DMS53 (cell line): ENCODE measurements around the gene KCTD7.
"Not testable (repeated sequence)": the region's sequence is repeated elsewhere in the genome, so short reads cannot be mapped to it uniquely, and the experiment has no call there.

ENCODE experiments used
- DNase-seq: peaks from one replicate; lab custom pipeline; 2025; lab: John Stamatoyannopoulos, UW

KCTD7 gene

DNA sequence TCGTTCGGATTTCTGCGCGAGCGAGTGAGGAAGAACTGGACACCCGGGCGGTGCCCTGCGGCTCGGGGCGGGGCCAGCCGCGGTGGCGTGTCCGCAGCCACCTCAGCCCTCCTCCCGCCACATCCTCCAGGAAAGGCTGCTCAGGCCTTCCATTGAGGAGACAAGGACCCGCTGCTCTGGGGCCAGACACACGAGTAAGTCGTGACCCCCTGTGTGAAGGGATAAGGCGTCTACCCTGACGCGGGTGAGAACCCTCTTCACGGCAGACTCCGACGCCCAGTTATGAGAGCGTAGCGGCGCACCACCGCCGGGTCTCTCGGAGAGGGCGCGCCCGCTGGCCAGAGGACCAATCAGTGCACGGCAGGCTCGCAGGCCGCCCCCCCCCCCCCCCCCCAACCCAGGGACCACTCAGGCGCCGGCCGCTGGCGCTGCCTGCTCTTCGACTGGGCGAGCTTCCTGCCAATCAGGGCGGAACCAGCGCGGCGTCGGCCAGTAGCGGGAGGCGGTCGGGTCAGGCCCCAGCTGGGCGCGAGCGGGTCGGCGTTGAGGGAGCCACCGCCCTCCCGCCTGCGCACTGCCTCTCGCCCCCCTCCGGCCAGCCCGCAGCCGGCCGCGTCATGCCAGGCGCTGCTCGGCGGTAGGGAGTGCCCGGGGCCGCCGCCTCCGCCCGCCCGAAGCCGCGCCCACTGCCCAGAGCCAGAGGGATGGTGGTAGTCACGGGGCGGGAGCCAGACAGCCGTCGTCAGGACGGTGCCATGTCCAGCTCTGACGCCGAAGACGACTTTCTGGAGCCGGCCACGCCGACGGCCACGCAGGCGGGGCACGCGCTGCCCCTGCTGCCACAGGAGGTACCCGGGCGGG is at the start of gene KCTD7:
KCTD7 (plus strand) TSS at position 521 of the 861 bp plus-strand sequence; CDS start at position 705, 184 bp downstream.
- peak; percentile 99 for DNase-seq

DNA sequence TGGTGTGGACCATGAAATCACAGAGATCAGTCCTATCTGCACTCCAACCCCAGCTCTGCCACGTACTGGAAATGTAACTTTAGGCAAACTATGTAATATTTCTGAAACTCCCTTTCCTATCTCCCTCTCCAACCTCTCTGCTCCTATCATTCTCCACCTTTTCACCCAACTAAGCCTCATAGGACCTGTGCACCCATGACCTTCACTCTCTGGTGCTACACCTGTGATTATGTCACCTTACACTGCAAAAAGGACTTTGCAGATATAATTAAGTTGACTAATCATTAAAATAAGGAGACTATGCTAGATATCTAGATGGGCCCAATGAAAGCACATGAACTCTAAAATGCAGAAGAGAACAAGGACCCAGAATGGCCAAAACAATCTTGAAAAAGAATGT is 48.3 kb upstream of the KCTD7 start:
- not testable (repeated sequence) for DNase-seq

- not testable (repeated sequence) for DNase-seq
Measured at GRCh38 chr7:66582816-66583489, 45.7 kb upstream of the KCTD7 start.

GRCh38 chr7:66583490-66584110 is 45.1 kb upstream of the KCTD7 start:
- DNase-seq, result no peak

DNA sequence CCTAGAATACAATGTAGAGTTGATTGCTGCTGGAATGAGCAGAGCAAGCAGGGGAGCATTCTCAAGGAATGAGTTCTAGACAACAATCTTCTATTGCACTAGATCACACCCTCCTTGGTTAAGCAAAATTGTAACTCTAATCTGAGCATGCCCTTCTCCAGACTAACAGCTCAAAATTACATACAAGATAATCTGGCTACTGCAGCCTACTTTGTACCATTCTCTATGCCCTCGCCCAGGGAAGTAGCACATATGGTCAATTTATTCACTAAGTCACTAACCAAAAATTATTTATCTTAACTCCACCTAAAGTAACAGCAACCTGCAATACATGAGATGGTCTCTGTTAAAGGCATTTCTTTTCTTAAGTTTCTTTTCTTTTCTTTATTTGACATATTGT is 42.5 kb upstream of the KCTD7 start:
- no peak for DNase-seq

- DNase-seq, result not testable (repeated sequence)
Measured at GRCh38 chr7:66588226-66588625, 40.5 kb upstream of the KCTD7 start.

GRCh38 chr7:66588856-66589570 is 39.7 kb upstream of the KCTD7 start:
- not testable (repeated sequence) for DNase-seq

DNA sequence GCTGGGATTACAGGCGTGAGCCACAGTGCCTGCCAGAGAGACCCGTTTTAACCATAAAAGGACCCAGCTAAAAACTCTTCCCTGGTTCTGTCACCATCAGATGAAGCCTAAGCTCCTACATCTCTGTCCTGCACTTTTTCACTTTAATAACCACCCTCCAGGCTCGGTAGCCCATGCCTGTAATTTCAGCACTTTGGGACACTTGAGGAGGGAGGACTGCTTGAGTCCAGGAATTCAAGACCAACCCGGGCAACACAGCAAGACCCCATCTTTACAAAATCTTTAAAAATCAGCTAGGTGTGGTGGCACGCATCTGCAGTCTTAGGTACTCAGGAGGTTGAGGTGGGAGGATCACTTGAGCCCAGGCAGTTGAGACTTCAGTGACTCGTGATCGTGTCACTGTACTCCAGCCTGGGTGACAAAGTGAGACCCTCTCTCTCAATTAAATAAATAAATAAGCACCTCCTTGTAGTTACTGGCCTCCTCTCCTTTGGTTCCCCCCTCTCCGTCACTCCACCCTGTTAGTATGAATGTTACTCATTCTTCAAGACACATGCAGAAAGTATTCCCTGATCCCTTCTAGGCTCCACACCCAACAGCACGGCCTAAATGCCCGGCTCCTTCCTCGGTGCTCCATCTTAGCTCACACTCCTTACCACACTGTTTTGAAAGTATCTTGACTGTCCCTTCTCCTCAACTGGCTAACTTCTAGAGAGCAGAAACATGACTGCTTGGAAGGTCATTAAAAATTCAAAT is 38.2 kb upstream of the KCTD7 start:
- not testable (repeated sequence) for DNase-seq

DNA sequence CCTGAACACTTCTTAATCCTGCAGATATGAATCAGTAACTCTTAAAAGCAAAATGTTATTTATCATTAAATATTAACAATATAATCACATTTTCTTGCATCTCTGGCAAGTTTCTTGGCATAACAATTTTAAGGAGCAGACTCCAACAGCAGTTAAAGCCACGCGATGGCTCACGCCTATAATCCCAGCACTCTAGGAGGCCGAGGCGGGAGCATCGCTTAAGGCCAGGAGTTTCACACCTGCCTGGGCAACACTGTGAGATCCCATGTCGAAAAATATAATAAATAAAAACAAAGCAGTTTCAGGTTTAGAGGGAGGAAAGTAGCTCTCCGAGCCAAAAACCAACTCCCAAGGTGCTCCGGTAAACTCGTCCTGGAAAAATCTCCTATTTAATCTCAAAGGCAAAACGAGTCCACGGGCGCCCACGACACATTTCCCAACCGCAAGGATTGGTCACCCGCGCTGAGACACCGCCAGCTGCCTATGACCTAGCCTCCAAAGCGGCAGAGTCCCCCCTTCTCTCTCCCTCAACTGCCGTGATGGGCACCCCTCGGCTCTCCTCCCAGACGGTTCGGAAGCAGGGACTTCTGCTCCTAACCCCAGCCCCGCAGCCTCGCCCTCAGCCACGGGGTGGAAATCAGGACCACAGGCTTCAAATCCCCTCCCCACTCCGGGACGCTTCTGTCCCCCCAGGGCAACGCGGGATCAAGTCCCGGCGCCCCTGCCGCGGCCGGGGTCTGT is 37.5 kb upstream of the KCTD7 start:
- DNase-seq, result peak; percentile 38

DNA sequence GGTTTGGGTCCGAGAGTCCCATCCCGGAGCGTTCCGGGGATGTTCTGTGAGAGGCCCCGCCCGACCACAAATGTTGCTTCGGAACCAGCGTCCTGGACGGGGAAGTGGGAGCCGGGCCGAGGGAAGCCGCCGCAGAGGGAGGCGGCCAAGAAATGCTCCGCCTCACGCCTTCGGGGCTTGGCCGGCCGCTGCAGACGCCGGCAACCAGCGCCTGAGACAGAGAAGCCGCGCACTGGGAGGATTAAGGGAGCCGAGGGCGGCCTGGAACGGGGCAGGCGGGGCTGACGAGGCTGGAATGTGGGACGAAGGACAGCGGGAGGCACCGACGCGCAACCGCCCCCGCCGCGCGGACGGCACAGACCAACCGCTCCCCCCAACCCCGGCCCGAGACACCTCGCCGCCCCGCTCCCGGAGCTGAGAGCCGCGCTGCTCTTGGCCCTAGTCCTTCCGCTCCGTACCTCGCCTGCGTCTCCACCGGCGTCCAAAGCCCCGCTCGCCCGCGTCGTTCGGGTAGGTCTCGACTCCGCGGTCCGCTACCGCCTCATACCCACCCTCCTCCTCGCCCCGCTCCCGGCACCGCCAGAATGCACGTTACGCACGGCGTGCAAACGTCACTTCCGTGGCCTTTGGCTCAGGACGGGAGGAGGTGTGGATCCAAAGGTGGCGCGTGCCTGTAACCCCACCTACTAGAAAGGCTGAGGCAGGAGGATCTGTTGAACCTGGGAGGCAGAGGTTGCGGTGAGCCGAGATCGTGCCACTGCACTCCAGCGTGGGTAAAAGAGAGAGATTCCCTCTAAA is 36.7 kb upstream of the KCTD7 start:
- peak; percentile 98 for DNase-seq

- DNase-seq, result not testable (repeated sequence)
Measured at GRCh38 chr7:66592597-66593146, 36.0 kb upstream of the KCTD7 start.

DNA sequence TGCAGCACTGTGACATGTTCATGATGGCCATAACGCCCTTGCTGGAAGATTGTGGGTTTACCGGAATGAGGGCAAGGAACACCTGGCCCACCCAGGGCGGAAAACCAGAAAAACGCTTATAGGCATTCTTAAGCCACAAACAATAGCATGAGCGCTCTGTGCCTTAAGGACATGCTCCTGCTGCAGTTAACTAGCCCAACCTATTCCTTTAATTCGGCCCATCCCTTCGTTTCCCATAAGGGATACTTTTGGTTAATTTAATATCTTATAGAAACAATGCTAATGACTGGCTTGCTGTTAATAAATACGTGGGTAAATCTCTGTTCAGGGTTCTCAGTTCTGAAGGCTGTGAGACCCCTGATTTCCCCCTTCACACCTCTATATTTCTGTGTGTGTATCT is 34.6 kb upstream of the KCTD7 start:
- DNase-seq, result not testable (repeated sequence)

- no peak for DNase-seq
Measured at GRCh38 chr7:66597461-66597860, 31.2 kb upstream of the KCTD7 start.

GRCh38 chr7:66602159-66602558 is 26.5 kb upstream of the KCTD7 start:
- DNase-seq, result no peak

GRCh38 chr7:66604198-66604597 is 24.5 kb upstream of the KCTD7 start:
- no peak for DNase-seq

DNA sequence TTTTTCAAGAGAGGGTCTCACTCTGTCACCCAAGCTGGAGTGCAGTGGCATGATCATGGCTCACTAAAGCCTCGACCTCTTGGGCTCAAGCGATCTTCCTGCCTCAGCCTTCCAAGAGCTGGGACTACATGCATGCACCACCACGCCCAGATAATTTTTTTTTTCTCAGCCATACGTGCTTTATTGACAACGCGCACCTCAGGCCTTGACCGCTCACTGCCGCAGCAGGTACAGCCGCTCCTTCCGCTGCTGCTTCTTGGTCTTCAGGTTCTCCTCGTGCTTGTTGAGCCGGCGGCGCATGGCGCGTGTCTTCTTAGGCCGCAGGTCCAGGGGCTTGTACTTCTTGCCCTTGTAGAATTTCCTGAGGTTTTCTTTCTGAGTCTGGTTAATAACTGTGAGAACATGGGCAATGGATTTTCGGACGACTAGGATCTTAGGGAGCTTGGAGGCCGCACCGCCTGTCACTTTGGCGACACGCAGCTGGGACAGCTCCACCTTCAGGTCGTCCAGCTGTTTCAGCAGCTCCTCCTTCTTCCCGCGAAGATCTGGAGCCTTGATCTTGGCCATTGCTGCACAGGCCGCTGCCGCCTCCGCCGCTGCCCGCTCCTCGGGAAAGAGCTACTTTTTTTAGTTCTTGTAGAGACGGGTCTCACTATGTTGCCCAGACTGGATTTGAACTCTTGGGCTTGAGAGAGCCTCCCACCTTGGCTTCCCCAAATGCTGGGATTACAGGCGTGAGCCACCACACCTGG is 22.0 kb upstream of the KCTD7 start:
- not testable (repeated sequence) for DNase-seq

DNA sequence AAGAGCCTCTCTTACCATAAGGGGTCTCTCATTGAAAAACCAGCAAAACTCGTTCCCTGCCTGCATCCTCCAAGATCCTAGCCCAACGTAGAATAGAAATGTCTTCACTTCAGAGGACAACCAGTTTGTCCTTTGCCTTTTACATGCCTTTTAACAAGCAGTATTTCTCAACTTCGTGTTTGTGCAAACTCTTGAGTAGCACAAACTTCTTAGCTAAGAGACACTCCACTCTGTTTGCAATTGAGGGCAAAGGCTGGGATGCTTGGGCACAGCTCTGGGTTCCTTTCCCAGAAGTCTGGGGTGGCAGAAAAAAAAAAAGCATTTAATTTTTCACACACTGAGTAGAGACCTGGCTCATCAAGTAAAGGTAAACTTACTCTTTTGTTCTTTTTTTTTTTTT is 19.5 kb upstream of the KCTD7 start:
- peak; percentile 38 for DNase-seq

- DNase-seq, result not testable (repeated sequence)
Measured at GRCh38 chr7:66614596-66614995, 14.1 kb upstream of the KCTD7 start.

DNA sequence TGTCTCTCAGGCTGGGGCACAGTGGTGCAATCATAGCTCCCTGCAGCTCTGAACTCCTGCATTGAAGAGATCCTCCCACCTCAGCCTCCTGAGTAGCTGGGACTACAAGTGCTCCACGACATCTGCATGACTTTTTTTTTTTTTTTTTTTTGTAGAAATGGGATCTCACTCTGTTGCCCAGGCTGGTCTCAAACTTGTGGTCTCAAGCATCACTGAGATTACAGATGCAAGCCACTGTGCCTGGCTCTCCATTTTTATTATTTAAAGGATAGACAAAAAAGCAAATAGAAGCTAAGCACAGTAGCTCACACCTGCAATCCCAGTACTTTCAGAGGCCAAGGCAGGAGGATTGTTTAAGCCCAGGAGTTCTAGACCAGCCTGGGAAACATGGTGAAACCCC is 13.0 kb upstream of the KCTD7 start:
- DNase-seq, result no peak
